CD8-positive, alpha-beta memory T cell (primary cell): ENCODE data around the gene CLEC4M. TPM values are rescaled to one million over a fixed set of nuclear protein-coding genes. Genes with fewer than 3 reads are reported as not detected.
A peak's percentile ranks its signal among the peaks of the same experiment; 100 is the strongest.
"Not testable (repeated sequence)": the region's sequence is repeated elsewhere in the genome, so short reads cannot be mapped to it uniquely, and the experiment has no call there.

Experiments
- CTCF ChIA-PET: fragments of 350-600 bp; sonication (Branson Sonifier 250); formaldehyde crosslinking; loops from one replicate; lab custom pipeline; 2021; ENCODE audit warnings: antibody characterized with exemption; lab: Charles Lee
- POLR2A ChIA-PET: fragments of 350-600 bp; sonication (Branson Sonifier 250); formaldehyde crosslinking; loops from one replicate; lab custom pipeline; 2021; ENCODE audit warnings: antibody characterized with exemption; lab: Charles Lee
- DNase-seq, 5 donors: peaks; one replicate each; pipeline versions ENCODE4 v3.0.0 to v3.0.0-alpha.2; 2020 to 2022; ENCODE audit warnings: mixed read lengths in 1 of 5
- H3K27ac ChIP-seq: one replicate; pipeline ENCODE4 v1.7.0; 2013; ENCODE audit warnings: low read depth, mild to moderate bottlenecking, low read length, moderate library complexity
- H3K27me3 ChIP-seq: 2 replicates; pipeline ENCODE4 v1.7.0; 2013; ENCODE audit warnings: low read length, mild to moderate bottlenecking; ENCODE audit not compliant: insufficient read depth, poor library complexity, severe bottlenecking
- H3K36me3 ChIP-seq: 2 replicates; pipeline ENCODE4 v1.7.0; 2013; ENCODE audit warnings: mild to moderate bottlenecking, low read length, moderate library complexity; ENCODE audit not compliant: insufficient read depth
- H3K4me1 ChIP-seq: 2 replicates; pipeline ENCODE4 v1.7.0; 2013; ENCODE audit warnings: mild to moderate bottlenecking, low read length, moderate library complexity; ENCODE audit not compliant: insufficient read depth
- H3K4me3 ChIP-seq: 2 replicates; pipeline ENCODE4 v1.7.0; 2013; ENCODE audit warnings: mild to moderate bottlenecking, low read length
- H3K9me3 ChIP-seq: 2 replicates; pipeline ENCODE4 v1.7.0; 2013; ENCODE audit warnings: mild to moderate bottlenecking, low read length
- H3K27ac Mint-ChIP-seq, 8 donors: one replicate each; pipeline ENCODE4 v1.8.0; 2020 to 2021; ENCODE audit warnings: mixed read lengths in 8 of 8, mild to moderate bottlenecking in 6 of 8, inconsistent platforms in 3 of 8, moderate library complexity in 3 of 8
- H3K27me3 Mint-ChIP-seq, 2 donors: one replicate each; pipeline ENCODE4 v1.8.0; 2020 to 2021; ENCODE audit warnings: mixed read lengths in 2 of 2, mild to moderate bottlenecking in 1 of 2, moderate library complexity in 1 of 2
- H3K36me3 Mint-ChIP-seq, 3 donors: one replicate each; pipeline ENCODE4 v1.8.0; 2020 to 2021; ENCODE audit warnings: mixed read lengths in 3 of 3, inconsistent platforms in 1 of 3, mild to moderate bottlenecking in 1 of 3
- H3K4me1 Mint-ChIP-seq, 3 donors: one replicate each; pipeline ENCODE4 v1.8.0; 2020 to 2021; ENCODE audit warnings: mixed read lengths in 3 of 3, inconsistent platforms in 1 of 3, mild to moderate bottlenecking in 1 of 3
- H3K4me3 Mint-ChIP-seq, 7 donors: one replicate each; pipeline ENCODE4 v1.8.0; 2020 to 2021; ENCODE audit warnings: mixed read lengths in 7 of 7, mild to moderate bottlenecking in 6 of 7, moderate library complexity in 4 of 7, inconsistent platforms in 2 of 7
- H3K9me3 Mint-ChIP-seq, 5 donors: one replicate each; pipeline ENCODE4 v1.8.0; 2020 to 2022; ENCODE audit warnings: mixed read lengths in 5 of 5, mild to moderate bottlenecking in 3 of 5, moderate library complexity in 2 of 5, inconsistent platforms in 1 of 5
- polyA plus RNA-seq: library from polyadenylated mRNA; unstranded; fragments of 300-500 nt; fragmentation: Illumina TruSeq; gene quantifications from one replicate; pipeline ENCODE4 v1.2.3, GENCODE V29; 2021
- total RNA-seq, 2 experiments: library from RNA; stranded (reverse); gene quantifications; one replicate each; pipeline ENCODE4 v1.2.3, GENCODE V29; 2021

CLEC4M gene
- total and polyA plus RNA-seq, 3 experiments from 2014 or later = not detected

GRCh38 chr19:7789447-7789846, 26.4 kb downstream of the CLEC4M start:
- DNase-seq = peak in 1 of 5 donors; percentile 42

GRCh38 chr19:7790416-7790815, 27.4 kb downstream of the CLEC4M start:
- POLR2A ChIA-PET = no interaction called here
- H3K4me3 Mint-ChIP-seq = no peak overlapping the region

More at GRCh38 chr19:7789447-7789846, 26.4 kb downstream of the CLEC4M start:
- Mint-ChIP-seq H3K36me3 (peaks cover 0 to 11% (median 0%) of the 10 kb centered on the region in 3 donors), H3K27ac (no peak overlapping the region), H3K4me3 (peak overlapping the region in 3 of 7 donors; percentile 32 to 41 (median 37)), H3K27me3 (peaks cover 33 to 41% of the 10 kb centered on the region in 2 donors), H3K9me3 (peaks cover 2 to 13% (median 5%) of the 10 kb centered on the region in 5 donors), H3K4me1 (peaks cover 0 to 11% (median 3%) of the 10 kb centered on the region in 3 donors)
- H3K4me3 ChIP-seq = peak overlapping the region; percentile 19
- H3K27ac ChIP-seq = no peak overlapping the region
- CTCF ChIA-PET = interaction anchor here (1.3 kb wide), 1 partner anchor 108 kb away, joined by 3 read pairs; the partner anchor contains the start of gene TRAPPC5
- H3K9me3 ChIP-seq = no peaks in the 10 kb centered on the region
- no peaks in the 10 kb centered on the region for H3K36me3 ChIP-seq
- POLR2A ChIA-PET = no interaction called here
- H3K27me3 ChIP-seq = peaks cover 4% of the 10 kb centered on the region
- peaks cover 8% of the 10 kb centered on the region for H3K4me1 ChIP-seq

GRCh38 chr19:7792281-7792680, 29.2 kb downstream of the CLEC4M start:
- no peak overlapping the region for H3K27ac ChIP-seq
- H3K4me3 ChIP-seq = no peak overlapping the region
- H3K4me1 Mint-ChIP-seq = peaks cover 0 to 9% (median 3%) of the 10 kb centered on the region in 3 donors
- H3K9me3 Mint-ChIP-seq = peaks cover 2 to 8% (median 4%) of the 10 kb centered on the region in 5 donors
- CTCF ChIA-PET = interaction anchor here (2.7 kb wide), 1 partner anchor 112 kb away, joined by 11 read pairs; the partner anchor contains the start of gene TRAPPC5
- H3K36me3 Mint-ChIP-seq = peaks cover 0 to 8% (median 0%) of the 10 kb centered on the region in 3 donors
- peak overlapping the region in 1 of 8 donors; percentile 2 for H3K27ac Mint-ChIP-seq
- peaks cover 8% of the 10 kb centered on the region for H3K4me1 ChIP-seq
- no peaks in the 10 kb centered on the region for H3K9me3 ChIP-seq
- H3K27me3 ChIP-seq = peaks cover 4% of the 10 kb centered on the region
- POLR2A ChIA-PET = interaction anchor here (0.6 kb wide), 1 partner anchor 410 kb away, joined by 3 read pairs; no protein-coding TSS in a partner anchor
- no peaks in the 10 kb centered on the region for H3K36me3 ChIP-seq
- peaks cover 19 to 32% of the 10 kb centered on the region in 2 donors for H3K27me3 Mint-ChIP-seq
- DNase-seq = no peak
- H3K4me3 Mint-ChIP-seq = no peak overlapping the region

More at GRCh38 chr19:7790416-7790815, 27.4 kb downstream of the CLEC4M start:
- Histone ChIP-seq H3K4me3 (no peak overlapping the region), H3K36me3 (no peaks in the 10 kb centered on the region), H3K4me1 (peaks cover 8% of the 10 kb centered on the region), H3K27ac (no peak overlapping the region), H3K27me3 (peaks cover 4% of the 10 kb centered on the region), H3K9me3 (no peaks in the 10 kb centered on the region)
- Mint-ChIP-seq H3K4me1 (peaks cover 0 to 11% (median 3%) of the 10 kb centered on the region in 3 donors), H3K36me3 (peaks cover 0 to 8% (median 0%) of the 10 kb centered on the region in 3 donors), H3K27me3 (peaks cover 33 to 34% of the 10 kb centered on the region in 2 donors), H3K27ac (no peak overlapping the region), H3K9me3 (peaks cover 2 to 11% (median 5%) of the 10 kb centered on the region in 5 donors)
- CTCF ChIA-PET = interaction anchor here (1.5 to 2.7 kb wide), 2 partner anchors 110 to 138 kb away, joined by 3 to 11 read pairs; partner anchors contain the start of gene TRAPPC5
- DNase-seq = no peak

- H3K36me3 Mint-ChIP-seq, H3K4me3 ChIP-seq, H3K4me3 Mint-ChIP-seq, DNase-seq, H3K9me3 Mint-ChIP-seq, H3K27ac ChIP-seq, H3K27me3 ChIP-seq, CTCF ChIA-PET, H3K9me3 ChIP-seq, H3K4me1 Mint-ChIP-seq, H3K4me1 ChIP-seq, H3K36me3 ChIP-seq: not testable (repeated sequence)
- POLR2A ChIA-PET = interaction anchor here (0.6 kb wide), 1 partner anchor 410 kb away, joined by 3 read pairs; no protein-coding TSS in a partner anchor
- Mint-ChIP-seq H3K27ac (peak overlapping the region in 1 of 8 donors; percentile 2), H3K27me3 (peaks cover 16 to 32% of the 10 kb centered on the region in 2 donors)
These were observed 29.7 kb downstream of the CLEC4M start for GRCh38 chr19:7792701-7793100.

GRCh38 chr19:7793493-7793892, 30.4 kb downstream of the CLEC4M start:
- Mint-ChIP-seq H3K27me3 (peaks cover 14 to 34% of the 10 kb centered on the region in 2 donors), H3K9me3 (peaks cover 2 to 8% (median 4%) of the 10 kb centered on the region in 5 donors), H3K4me1 (peaks cover 0 to 7% (median 1%) of the 10 kb centered on the region in 3 donors), H3K4me3 (no peak overlapping the region), H3K27ac (no peak overlapping the region), H3K36me3 (peaks cover 0 to 8% (median 0%) of the 10 kb centered on the region in 3 donors)
- Histone ChIP-seq H3K27me3 (peaks cover 4% of the 10 kb centered on the region), H3K36me3 (no peaks in the 10 kb centered on the region), H3K9me3 (no peaks in the 10 kb centered on the region), H3K4me3 (no peak overlapping the region), H3K4me1 (peaks cover 8% of the 10 kb centered on the region), H3K27ac (no peak overlapping the region)
- no peak for DNase-seq
- POLR2A ChIA-PET = no interaction called here
- CTCF ChIA-PET = no interaction called here

- Histone ChIP-seq H3K27ac (no peak overlapping the region), H3K9me3 (no peaks in the 10 kb centered on the region), H3K4me1 (peaks cover 11% of the 10 kb centered on the region), H3K4me3 (no peak overlapping the region), H3K36me3 (no peaks in the 10 kb centered on the region), H3K27me3 (peaks cover 5% of the 10 kb centered on the region)
- Mint-ChIP-seq H3K4me3 (no peak overlapping the region), H3K27ac (peak overlapping the region in 1 of 8 donors; percentile 32), H3K9me3 (peaks cover 2 to 8% (median 4%) of the 10 kb centered on the region in 5 donors), H3K27me3 (peaks cover 15 to 38% of the 10 kb centered on the region in 2 donors), H3K4me1 (peaks cover 4 to 12% (median 11%) of the 10 kb centered on the region in 3 donors), H3K36me3 (peaks cover 0 to 8% (median 0%) of the 10 kb centered on the region in 3 donors)
- ChIA-PET CTCF (interaction anchor here (1.2 to 1.3 kb wide), 2 partner anchors 115 to 227 kb away, joined by 5 to 8 read pairs; partner anchors contain the start of gene TRAPPC5), POLR2A (no interaction called here)
- DNase-seq = no peak
These were observed 32.6 kb downstream of the CLEC4M start for GRCh38 chr19:7795555-7796161.

- Mint-ChIP-seq H3K36me3 (no peaks in the 10 kb centered on the region), H3K27ac (peak overlapping the region in 2 of 8 donors; percentile 27 to 50), H3K4me1 (peaks cover 4 to 12% (median 11%) of the 10 kb centered on the region in 3 donors), H3K27me3 (peaks cover 17 to 42% of the 10 kb centered on the region in 2 donors), H3K9me3 (peaks cover 0 to 3% (median 0%) of the 10 kb centered on the region in 5 donors), H3K4me3 (no peak overlapping the region)
- CTCF ChIA-PET = interaction anchor here (0.6 to 6.9 kb wide), 14 partner anchors 11 to 231 kb away, joined by 3 to 61 read pairs (median 4); partner anchors contain the start of gene TRAPPC5
- Histone ChIP-seq H3K4me1 (peaks cover 11% of the 10 kb centered on the region), H3K9me3 (no peaks in the 10 kb centered on the region), H3K4me3 (no peak overlapping the region), H3K27me3 (peaks cover 11% of the 10 kb centered on the region), H3K36me3 (no peaks in the 10 kb centered on the region), H3K27ac (no peak overlapping the region)
- POLR2A ChIA-PET = interaction anchor here (0.6 to 1.6 kb wide), 3 partner anchors 44 to 232 kb away, joined by 3 to 6 read pairs (median 3); no protein-coding TSS in a partner anchor
- peak; percentile 18 to 62 (median 44) for DNase-seq
These were observed 36.8 kb downstream of the CLEC4M start for GRCh38 chr19:7799640-7800355.
